Measurements from ENCODE around the gene ODF2L.

ODF2L gene, protein sequence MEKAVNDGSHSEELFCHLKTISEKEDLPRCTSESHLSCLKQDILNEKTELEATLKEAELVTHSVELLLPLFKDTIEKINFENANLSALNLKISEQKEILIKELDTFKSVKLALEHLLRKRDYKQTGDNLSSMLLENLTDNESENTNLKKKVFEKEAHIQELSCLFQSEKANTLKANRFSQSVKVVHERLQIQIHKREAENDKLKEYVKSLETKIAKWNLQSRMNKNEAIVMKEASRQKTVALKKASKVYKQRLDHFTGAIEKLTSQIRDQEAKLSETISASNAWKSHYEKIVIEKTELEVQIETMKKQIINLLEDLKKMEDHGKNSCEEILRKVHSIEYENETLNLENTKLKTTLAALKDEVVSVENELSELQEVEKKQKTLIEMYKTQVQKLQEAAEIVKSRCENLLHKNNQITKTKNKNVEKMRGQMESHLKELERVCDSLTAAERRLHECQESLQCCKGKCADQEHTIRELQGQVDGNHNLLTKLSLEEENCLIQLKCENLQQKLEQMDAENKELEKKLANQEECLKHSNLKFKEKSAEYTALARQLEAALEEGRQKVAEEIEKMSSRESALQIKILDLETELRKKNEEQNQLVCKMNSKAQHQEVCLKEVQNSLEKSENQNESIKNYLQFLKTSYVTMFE

DNA sequence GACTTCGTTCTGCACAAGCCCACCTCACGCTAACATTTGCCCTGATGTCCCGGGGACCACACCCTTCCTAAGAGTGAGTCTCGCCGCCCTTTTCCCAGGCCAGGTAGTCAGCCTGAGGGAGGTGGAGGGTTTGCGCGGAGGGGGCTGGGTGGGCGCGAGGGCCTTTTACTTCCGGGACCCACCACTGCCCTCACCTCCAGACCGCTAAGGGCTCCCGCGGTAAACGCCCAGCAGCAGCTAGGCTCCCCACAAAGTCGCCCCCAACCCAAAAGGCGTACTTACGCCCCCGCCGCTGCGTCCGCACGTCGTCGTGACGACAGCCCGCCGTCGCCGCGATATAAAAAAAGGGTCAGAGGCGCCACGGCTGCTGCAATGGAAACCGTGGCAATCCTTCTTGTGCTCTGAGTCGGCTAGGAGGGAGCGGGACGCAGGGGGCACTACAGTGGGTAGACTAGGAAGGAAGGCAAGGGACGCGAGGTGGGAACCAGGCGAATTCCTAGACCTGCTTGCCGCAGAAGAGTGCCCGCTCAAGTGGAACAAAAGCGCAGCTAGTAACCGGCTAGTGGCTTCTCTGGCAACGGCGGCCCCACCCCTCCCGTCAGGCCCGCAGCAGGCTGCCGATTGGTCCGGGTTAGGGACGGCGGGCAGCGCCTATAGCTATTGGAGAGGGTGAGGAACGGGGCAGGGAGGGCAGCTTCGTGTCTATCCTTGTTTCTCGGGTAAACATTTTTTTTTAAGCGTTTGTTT lies at the start of gene ODF2L:
Gene ODF2L (minus strand): TSS at position 573 of the 747 bp plus-strand sequence. CDS start 9,296 bp downstream, outside the sequence.
- peak; percentile 78 to 83 for DNase-seq

DNA sequence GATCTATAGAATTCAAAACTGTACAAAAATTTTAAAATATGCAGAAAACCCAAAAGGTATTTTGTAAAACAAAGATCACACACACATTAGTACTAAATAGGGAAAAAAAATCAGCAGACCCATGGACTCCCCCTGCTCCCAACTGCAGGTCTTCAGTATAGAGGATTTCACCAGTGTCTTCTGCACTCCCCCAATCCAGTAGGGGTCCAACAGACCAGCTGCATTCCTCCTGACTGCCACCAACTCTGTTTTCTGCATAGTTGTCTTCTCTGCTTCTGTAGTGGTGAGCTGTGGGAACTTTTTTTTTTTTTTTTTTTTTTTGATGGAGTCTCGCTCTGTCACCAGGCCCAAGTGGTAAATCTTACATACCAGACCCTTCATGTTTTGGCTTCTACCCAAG lies 49.8 kb upstream of the ODF2L start:
- DNase-seq: no peak

DNA sequence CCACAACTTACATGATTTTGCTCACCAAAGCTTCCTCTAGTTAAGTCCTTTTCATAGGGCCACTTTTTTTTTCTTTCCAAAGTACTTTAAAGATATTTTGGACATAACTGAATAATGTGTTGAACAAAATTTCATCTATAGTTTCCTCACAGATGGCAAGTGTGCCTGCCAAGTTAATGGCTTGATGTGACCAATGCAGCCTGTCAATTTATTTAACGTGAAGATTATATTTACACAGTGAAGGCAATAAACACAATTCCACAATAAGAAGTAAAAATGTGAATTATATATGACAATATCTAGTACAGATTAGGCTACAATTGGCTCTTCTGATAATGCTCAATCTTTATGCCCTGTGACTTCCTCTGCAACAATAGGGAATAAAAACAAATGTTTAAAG lies 45.9 kb upstream of the ODF2L start:
- DNase-seq: no peak

DNA sequence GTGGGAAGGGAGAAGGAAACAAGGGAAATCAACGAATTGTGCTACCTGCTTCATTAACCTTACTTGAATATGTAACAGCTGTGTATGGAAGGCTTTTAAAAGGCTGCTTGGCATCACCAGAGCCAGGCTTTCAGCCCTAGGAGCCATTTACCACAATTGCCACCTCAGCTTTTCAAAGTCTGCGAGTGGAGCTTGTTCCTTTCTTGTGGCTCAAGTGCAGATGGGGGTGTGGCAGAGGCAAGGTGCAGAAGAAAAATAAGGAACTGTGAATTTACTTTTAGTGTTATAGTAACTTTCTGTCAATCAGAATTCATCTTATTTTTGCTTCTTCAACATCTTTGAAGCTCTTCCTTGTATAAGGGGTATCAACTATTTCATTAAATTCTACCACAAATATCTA lies 45.5 kb upstream of the ODF2L start:
- no peak for DNase-seq

DNA sequence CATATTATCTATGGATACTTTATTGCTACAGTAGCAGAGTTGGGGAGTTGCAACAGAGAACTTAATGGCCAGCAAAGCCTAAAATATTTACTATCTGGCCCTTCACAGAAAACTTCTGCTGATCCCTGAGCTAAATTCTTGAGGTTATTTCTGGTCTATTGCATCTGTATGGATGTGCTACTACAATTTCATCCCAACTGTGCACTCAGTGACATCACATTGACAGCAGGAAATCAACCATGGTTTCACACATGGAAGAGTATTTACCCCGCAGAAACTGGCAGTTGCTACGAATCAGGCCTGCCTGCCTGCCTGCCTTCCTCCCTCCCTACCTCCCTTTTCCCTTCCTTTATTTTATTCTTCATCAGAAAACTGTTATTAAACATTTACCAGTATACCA lies 39.9 kb upstream of the ODF2L start:
- DNase-seq: no peak

DNA sequence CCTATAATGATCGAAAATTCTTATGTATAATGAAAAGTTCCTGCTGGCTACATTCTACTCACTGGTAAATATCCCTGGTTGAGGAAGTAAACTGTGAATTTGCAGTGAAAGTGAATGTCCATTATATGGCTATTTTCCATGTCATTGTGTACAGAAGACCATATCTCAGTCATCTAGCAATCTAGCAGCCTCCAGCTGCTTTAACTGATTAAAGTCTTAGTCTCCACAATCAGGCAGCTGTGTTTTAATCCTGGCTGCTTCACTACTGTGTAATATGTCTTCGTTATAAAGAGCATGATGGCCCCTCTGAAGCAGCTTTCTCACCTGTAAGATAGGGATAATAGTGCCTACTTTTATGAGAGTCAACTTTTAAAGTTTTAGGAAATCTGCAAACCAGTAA lies 39.2 kb upstream of the ODF2L start:
- no peak for DNase-seq

DNA sequence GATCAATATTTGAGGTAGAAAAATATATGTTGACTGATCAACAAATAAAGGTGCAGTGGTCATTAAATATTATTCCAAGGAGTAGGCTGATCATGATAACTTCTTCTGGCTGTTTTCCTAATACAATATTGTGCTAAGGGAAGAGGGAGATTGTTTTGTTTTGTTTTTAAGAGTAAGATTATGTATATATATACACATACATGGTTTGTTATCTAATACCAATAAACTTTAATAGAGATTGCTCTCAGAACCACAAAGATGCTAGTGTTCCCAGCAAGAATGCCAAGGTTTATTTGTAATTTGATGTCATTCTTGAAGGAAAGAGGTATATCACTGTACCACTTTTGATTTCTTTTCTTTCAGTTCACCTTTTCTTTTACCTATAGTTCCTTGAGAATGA lies 37.9 kb upstream of the ODF2L start:
- DNase-seq: no peak

DNA sequence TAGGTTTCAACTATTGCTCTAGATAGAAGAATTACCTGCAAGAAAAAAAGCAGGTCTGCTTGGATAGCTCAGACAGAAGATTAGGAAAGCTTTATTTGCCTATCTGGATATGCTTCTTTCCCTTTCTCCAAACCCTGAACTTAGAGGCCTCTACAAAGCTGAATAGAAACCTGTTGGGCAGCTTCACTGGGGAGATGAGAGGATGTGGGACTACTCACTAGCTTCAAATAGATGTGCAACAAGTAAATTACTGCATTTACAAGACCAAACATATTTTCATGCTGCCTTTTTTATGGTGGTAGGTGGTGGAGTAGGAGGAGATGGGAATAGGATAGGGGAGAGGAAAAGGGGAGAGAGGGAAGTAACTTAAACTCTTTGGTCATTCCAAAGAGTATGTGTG lies 34.3 kb upstream of the ODF2L start:
- no peak for DNase-seq

DNA sequence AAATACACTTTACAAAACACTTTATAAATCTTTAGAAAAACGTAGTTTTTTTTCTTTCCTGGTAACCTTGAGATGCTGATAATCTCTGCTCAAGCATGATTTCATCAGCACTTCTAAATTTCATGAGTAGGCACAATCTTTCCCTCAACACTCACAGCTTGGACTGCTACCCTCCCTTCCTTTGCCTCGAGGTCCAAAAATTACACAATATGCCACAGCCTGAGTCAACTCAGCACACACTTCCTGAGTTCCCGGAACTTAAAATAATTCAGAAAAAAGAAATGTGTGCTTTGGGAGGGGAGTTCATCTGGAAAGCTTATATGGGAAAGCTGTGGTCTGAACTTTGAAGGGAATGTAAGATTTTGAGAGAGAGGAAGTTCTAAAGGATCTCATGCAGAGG lies 33.7 kb upstream of the ODF2L start:
- DNase-seq: no peak

DNA sequence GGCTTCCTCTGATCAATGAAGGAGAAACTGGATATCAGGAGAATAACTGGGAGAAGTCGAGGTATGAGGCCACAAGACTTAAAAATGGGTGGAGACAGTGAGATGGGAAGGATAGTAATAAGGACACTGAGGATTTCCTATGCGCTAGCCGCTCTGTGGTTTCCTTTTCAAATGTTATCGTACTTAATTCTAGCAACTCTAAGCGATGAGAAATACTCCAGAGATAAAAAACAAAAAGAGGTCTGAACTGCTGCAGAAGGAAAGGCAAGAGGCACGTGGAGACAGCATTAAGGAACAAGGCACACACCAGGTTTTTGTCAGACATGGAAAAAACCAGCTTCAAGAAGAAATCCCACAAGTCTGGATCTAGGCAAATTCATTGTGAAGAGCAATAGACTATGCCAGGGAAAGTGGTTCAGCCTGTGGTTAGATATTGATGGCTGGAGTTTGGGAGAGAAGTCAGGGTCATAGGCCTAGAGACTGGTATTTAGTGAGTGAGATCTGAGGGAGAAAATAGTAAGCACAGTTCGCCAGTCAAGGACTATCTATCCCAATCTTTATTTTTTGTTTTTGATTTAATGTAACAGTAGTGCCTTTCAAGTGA lies 33.1 kb upstream of the ODF2L start:
- DNase-seq: no peak

DNA sequence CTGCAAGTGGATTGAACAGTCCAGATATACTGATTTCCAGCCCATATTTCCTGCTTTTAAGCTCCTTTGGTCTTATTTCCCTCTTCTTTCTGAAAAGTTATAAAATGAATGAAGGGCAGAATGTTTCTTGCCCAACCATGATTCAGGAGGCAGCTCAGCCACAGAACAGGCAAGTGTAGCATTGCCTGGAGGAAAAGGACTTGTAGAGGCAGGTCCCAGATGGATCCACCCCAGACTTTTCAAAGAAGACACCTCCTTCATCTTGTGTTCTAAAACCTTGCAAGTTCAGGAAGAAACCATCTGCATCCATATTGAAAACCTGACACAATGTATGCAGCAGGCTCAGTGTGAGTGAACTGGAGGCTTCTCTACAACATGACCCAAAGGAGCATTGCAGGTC lies 27.8 kb upstream of the ODF2L start, which contains the start of gene CLCA2:
Gene CLCA2 (plus strand): TSS at position 299 of the 400 bp plus-strand sequence. CDS start 77 bp downstream, at position 376.
- DNase-seq: no peak

DNA sequence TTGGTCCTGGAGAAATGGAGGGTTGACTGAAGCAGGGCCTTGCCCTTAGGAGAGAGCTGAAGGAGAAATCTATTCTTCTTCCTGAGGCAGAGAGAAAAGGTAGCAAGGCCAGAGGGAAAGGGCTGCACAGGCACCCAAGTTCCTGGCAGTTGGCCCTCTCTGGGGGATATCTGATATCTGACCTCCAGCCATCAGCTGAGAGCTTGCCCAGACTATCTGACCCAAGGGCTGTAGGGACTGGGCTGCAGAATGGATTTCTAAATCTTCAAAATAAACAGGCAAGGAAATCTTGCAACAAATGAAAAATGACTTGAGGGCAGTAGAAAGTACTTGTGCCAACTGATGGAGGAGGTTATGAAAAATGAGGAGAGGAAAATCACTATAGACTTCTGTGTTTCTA lies 27.4 kb upstream of the ODF2L start:
- no peak for DNase-seq

DNA sequence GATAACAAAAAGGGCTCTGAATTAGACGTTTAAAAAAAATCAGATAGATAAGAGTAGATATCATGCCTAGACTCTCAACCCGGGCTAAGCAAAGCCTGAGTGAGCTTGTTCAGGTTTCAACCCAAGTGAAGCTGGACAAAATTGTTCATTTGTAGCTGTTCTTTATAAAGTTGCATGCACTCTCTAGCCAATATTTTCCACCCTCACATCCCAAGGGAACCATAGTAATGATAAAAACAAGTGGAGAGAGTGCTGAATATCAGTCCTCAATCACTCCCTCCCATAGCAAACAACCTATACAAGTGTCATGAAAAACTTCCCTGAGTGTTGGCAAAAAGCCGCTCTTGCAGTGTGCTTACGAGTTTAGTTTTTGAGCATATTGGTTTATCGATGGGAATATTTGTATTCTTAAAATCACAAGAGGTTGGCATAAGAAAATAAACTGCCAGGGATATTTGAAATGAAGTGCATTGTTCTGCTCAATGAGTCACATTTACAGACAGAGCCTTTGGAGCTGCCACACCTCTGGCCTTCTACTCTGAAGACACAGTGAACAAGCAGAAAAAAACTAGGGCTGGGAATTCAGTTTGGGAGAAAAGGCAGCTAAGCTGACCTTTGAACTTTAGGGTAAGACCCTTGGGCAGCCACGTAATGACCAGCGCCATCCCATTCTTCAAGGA lies 25.6 kb upstream of the ODF2L start:
- DNase-seq: no peak

DNA sequence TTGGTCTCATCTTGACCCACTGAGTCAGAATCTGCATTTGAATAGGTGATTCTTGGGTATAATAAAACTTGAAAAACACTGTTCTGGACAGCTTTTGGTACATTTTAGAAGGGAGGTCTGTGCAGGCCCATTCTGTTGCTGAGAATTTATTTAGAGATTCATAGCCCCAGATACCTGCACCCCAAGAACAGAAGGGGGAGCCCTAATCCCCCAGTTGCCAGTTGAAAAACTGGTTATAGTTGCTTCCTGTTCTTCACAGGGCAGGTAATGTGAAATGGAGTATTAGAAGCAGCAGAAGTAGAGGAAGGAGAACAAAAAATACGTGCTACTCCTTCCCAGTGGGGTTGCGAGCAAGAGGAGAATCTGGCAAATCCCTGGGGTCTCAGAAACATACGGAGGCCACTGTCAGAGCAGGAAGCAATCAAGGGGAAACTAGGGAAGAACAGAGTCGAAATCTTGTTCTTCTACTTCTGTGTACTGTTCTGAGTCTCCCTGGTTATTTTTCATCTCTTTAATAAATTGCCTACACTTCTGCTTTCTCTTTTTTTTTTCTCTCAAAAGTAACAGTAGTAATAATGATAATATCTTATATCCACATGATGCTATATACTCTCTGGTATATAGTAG lies 23.3 kb upstream of the ODF2L start:
- peak in 1 of 2 experiments; percentile 4 for DNase-seq

DNA sequence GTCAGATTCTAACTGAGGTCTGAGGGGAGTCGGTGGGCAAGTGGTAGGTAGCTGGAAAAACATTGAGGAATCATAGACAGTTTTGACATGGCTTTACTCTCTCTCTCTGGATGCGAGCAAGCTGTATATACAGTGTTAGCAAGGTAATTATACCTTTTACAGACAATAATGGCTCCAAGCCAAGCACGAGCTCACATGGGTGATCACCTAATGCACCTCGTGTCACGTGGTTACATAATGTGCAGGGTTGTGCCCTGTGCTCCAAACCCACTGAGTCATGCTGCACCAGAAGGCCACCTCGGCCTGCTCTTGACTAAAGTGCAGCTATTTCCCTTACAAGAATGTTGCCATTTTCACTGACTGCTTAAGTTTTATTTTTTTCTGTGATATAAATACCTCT lies 20.2 kb upstream of the ODF2L start:
- DNase-seq: no peak

DNA sequence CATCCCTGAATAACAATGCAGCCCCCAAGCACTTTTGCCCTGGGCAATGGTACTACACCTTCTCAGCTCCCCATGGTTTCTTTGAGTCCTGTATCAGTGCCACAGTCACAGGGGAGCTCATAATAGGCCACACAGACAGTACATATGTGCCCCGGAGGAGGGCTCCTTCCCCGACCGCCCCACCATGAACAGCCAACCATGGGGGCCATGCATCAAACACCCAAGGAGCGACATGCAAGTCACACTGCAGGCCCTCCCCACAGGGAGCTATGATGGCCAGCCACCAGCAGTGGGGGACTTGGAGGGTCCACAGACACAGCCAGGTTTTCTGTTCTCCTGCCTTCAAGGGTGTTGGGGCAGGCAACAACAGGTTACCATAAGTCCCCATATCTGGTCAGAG lies 14.8 kb upstream of the ODF2L start:
- no peak for DNase-seq

DNA sequence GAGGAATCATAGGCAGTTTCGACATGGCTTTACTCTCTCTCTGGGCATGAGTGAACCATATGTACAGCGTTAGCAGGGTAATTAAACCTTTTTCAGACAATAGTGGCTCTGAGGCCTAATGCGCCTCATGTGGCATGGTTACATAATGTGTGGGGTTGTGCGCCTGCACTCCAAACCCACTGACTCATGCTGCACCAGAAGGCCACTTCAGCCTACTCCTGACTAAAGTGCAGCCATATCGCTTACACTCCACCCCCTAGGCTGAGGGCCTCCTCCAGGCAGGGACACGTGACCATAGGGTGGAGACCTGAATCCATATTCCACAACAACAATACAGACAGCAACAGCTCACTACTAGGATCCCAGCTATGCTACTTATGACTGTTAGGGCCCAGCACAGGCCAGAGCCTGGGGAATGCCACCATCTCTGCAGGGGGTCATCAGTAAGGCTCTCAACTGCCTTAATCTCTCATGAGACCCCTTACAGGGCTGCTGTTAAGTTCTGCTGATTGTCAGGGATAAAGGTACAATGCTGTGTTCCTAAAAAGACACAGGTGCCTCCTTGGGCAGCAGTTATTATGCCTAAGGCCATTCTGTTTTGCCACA lies 13.4 kb upstream of the ODF2L start:
- peak; percentile 97 to 99 for DNase-seq

DNA sequence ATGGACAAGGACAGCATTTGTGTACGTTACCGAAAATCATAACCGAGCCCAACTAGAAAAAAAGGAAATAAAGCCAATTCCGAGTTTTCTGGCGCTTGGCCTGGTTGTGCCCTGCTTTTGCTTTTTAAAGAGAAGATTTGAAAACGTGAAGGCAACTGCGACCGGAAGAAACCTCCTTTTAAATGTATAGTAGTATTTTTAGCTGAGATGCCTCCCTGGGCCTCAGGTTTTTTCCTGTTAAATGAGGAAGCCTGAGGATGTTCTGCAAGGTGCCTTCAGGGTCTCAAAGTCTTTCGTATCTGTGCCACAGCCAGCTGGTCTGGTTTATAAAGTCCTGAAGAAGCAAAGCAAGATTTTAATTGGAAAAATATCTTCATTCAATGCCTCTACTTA lies 371 bp upstream of the ODF2L start:
- no peak for DNase-seq

DNA sequence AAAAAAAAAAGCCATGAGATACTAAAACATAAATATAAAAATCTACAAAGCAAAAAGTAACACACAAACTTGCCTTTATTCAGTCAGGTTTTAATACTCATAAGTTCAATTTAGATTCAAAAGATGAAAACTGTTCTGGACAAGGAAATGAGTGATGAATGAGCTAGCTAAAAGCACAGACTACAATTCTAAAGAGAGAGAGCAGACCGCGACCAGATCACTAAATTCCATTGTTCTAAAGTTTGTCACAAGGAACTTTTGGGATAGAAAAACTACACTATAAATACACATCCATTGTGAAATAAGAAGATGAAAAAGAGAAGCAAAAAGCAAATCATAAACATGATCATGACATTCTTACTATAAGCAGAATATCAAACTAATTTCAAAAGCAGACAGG lies 1.7 kb downstream of the ODF2L start:
- DNase-seq: no peak

DNA sequence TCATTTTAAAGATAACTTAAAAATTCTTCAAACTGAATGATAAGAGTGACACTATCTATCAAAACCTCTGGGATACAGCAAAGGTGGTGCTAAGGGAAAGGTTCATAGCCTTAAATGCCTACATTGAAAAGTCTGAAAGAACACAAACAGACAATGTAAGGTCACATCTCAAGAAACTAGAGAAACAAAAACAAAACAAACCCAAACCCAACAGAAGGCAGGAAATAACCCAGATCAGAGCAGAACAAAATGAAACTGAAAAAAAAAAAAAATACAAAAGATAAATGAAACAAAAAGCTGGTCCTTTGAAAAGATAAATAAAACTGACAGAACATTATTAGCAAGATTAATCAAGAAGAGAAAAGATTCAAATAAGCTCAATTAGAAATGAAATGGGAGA lies 6.8 kb downstream of the ODF2L start:
- no peak for DNase-seq

DNA sequence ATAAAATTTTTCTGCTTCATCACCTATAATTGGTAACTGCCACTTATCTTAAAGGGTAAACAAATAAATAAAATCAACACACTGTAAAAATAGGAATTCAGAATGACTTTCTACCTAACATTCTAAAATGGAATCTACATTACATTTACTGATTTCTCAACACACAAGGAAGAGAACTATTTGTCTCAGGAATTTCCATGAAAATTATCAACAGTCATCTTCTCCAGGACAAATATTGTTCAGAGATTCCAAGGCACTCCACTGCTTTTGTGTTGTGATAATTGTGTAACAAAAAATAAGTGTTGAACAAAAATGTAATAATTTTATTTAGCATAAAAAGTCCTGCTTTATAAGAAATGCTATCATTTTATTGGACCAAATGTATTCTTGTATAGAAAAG lies 7.3 kb downstream of the ODF2L start:
- DNase-seq: no peak

Measured in NCI-H524 (cell line).